Astrocyte of the hippocampus (primary cell): ENCODE measurements around the gene TSC22D3.
"Not testable (repeated sequence)": the region's sequence is repeated elsewhere in the genome, so short reads cannot be mapped to it uniquely, and the experiment has no call there.

Experiments
- DNase-seq: peaks from one replicate; pipeline ENCODE4 v3.0.0; 2011; ENCODE audit warnings: low read depth, low spot score

The TSC22D3 gene

GRCh38 chrX:107712231-107713202 is 63.1 kb downstream of the TSC22D3 start:
- peak; percentile 60 for DNase-seq

DNA sequence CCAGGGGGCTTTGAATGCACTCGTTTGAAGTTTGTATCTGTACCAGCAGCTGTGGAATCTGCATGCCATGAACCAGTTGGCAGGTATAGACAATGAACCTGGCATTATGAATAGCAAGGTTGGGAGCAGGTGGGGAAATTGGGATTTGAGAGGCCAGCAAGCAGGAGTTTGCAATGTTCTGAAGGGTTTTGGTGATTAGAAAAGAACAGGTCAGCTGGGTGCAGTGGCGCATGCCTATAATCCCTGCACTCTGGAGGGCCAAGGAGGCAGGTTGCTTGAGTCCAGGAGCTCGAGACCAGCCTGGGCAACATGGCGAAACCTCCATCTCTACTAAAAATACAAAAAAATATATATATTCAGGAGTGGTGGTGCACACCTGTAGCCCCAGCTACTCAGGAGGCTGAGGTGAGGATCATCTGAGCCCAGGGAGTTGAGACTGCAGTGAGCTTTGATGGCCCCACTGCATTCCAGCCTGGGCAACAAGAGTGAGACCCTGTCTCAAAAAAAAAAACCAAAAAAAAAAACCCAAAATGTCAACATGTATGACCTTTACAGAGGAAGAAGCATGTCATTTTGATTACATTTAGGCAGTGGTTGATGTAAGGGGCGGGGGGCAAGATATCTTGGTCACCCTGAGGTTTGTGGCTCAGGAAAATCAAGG is 63.9 kb downstream of the TSC22D3 start:
- no peak for DNase-seq

DNA sequence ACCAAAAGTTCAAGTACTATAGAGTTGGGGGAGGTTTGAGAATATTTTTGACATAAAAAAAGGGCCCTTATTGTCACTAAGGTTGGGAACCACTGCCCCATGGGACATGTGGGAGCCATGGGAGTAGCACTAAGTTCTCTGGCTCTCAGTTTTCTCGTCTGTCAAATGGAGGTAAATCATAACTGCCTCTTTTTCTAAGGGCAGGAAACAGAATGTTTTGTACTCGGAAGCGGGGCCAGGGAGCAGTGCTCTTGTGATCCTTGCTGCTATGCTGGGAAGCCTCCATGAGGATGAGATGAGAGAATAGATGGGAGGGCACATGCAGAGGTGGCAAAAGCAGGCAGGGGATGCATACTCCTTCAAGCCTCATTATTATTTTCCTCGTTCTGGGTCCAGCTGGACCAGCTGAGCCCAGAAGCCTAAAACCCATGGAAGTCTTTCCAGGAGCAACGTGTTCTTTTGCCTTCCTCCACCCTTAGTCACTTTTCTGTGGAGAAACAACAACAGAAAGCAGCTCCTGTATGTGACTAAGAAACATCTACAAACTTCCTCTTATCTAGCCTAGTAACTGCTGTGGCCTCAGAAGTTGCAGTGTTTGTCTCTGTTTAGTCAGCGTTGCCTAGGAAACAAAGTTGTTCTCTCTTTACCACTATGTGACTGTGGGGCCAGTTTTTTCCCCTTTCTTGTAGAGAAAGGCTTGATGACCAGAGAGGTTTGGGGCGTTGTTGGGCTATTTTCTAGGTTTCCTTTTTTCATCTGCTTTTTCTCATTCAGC is 64.8 kb downstream of the TSC22D3 start:
- DNase-seq: peak; percentile 91

GRCh38 chrX:107709266-107709806 is 66.3 kb downstream of the TSC22D3 start:
- DNase-seq: no peak

GRCh38 chrX:107708762-107709161 is 66.8 kb downstream of the TSC22D3 start:
- DNase-seq: no peak

- no peak for DNase-seq
These were observed 67.7 kb downstream of the TSC22D3 start for GRCh38 chrX:107707866-107708265.

DNA sequence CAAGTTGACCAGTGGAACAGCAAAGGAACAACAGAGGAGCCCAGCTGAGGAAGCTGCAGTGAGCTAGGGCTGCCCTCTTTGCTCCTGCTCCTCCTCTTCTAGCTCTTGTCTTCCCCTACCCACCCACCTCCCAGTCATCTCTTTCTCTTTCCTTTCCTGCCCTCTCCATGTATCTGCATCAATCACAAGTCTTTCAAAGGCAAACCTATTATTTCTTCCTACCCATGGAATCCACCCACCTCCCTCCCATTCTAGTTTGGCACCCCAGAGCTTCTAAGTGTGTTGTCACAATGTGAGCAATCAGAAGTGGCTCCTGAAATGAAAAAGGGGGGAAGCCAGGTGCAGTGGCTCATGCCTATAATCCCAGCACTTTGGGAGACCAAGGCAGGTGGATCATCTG is 69.3 kb downstream of the TSC22D3 start:
- DNase-seq: no peak

DNA sequence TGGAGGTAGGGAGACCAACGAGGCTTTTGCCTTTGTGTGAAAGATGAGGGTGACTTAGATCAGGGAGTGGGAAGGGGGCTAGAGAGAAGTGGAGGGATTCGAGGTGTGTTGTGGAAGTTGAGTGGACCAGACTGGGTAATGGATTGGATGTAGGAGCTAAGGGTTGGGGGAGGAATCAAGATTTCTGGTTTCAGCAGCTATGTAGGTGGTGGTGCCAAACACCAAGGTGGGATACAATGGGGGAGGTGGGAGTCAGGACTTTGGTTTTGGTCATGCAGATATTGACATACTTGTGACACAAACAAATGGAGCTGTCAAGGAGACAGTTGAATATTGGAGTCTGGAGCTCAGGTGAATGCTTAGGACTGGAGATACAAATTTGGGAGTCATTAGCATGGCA is 71.0 kb downstream of the TSC22D3 start:
- no peak for DNase-seq

DNA sequence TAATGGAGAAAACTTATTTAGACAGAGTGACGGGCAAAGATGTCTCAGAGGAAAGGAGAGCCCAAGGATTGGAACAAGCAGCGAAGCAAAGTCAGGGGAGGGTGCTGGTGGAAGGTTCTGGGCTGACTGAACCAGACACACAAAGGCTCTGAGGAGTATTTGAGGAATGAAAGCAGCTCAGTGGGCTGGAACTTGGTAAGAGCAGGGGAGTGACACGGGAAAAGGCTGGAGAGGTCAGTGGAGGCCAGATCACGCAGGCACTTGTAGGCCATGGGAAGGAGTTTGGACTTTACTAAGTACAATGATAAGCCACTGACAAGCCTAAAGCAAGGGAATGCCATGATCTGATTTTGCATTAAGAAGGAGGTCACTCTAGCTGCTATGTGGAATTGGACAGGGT is 71.4 kb downstream of the TSC22D3 start:
- DNase-seq: no peak

DNA sequence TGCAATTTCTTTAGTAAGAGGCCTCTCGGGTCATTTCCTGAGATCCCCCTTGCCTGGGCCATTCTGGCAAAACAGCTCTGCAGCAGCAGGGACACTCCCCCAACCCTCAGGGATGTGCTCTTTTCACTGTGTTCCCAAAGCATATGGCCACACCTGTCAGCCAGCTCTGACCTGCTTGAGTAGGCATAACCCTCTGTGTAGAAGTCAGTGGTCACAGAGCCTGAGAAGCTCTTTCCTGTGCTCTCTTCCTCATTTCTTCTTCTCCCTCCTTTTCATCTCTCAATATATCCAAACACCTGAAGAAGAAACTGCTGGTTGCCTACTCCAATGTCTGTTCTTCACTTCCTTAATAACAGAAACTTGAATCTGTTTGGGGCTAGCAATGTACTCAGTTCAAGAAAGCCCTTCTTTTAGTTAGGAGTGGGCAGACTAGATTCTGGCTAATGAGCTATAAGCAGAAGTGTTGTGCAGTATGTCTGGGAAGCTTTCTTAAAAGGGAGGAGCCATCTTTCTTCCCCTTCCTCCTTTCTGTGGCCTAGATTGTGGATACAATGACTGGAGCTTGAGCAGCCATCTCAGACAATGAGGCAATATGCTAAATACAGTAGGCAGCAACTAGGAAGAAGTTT is 74.0 kb downstream of the TSC22D3 start:
- DNase-seq: no peak

- DNase-seq: no peak
These were observed 74.8 kb downstream of the TSC22D3 start for GRCh38 chrX:107700790-107701189.

DNA sequence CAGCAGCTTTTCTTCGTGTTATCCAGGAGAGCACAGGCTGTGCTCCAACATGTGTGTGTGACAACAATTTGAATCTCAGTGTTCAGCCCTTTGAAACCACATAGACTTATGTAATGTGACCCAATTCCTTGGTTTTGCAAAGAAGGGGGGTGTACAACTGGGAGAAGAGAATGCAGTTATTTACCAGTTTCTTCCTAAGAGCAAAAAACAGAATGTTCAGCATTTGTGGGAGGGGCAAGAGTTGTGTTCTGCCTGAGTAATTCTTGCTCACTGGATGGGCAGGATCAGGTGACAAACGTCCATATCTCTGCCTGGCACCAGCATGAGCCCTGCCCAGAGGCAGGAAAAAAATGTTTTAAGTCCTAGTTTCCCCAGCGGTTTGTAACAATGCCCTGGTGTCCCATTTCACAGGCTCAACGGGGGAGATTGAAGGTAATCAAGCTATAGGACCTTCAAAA is 75.2 kb downstream of the TSC22D3 start:
- DNase-seq: peak; percentile 66

DNA sequence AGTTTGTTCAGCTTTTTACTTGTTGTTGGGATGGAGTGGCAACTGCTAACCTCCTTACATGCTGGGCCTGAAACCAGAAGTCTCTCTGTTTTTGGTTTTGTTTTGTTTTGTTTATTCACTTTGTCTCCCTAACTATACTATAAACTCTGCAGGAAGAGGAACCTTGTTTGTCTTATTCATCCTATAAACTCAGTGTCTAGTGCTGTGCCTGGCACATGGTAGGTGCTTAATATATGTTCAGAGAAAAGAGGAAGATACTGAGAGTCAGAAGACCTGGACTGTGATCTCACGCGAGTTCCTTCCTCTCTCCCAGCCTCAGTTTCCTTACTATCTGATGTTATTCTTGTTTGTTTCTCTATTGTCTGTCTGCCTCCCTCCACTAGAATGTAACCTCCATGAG is 76.0 kb downstream of the TSC22D3 start:
- DNase-seq: no peak

DNA sequence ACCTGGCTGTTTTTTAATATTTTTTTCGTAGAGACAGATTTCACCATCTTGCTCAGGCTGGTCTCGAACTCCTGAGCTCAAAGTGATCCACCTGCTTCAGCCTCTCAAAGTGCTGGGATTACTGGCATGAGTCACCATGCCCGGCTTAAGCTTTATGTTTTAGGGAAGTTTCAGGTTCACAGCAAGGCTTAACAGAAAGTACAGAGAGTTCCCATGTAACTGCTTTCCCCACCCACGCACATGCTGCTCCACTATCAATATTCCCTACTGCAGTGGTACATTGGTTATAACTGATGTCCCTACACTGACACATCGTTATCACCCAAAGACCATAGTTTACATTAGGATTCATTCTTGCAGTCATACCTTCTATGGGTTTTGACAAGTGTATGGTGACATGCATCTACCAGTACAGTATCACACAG is 84.6 kb downstream of the TSC22D3 start:
- DNase-seq: no peak

DNA sequence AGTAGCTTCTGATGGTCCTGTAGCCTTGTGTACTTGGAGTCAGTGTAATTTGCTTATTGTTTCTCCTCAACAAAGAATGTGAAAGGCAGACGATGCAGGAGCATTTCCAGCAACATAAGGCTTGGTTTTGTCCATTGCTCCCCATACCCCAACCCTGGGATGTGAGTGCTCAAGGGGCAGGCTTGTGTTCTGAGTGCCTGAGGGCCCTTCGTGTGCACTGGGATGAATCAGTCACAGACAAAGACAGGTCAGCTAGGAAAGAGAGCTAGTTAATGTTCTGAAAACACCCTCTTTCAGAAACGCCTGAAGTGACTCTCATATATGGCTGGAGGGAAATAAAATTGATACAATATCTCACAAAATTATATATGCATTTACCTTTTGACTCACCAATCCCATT is 88.1 kb downstream of the TSC22D3 start:
- DNase-seq: no peak

- DNase-seq: peak; percentile 15
These were observed 88.8 kb downstream of the TSC22D3 start for GRCh38 chrX:107686792-107687191.

GRCh38 chrX:107686026-107686425 is 89.6 kb downstream of the TSC22D3 start:
- DNase-seq: no peak

DNA sequence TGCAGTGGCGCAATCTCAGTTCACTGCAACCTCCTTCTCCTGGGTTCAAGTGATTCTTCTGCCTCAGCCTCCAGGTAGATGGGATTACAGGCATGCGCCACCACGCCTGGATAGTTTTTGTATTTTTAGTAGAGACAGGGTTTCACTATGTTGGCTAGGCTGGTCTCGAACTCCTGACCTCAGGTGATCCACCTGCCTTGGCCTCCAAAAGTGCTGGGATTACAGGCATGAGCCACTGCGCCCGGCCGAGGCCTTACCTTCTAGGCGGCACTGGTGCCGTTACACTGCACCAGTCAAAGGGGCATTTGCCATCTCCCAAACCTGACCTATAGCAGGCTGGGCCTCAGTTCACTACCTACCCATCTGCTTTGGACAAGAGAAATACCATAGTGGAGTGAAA is 90.0 kb downstream of the TSC22D3 start:
- not testable (repeated sequence) for DNase-seq

GRCh38 chrX:107684956-107685385 is 90.6 kb downstream of the TSC22D3 start:
- peak; percentile 31 for DNase-seq

DNA sequence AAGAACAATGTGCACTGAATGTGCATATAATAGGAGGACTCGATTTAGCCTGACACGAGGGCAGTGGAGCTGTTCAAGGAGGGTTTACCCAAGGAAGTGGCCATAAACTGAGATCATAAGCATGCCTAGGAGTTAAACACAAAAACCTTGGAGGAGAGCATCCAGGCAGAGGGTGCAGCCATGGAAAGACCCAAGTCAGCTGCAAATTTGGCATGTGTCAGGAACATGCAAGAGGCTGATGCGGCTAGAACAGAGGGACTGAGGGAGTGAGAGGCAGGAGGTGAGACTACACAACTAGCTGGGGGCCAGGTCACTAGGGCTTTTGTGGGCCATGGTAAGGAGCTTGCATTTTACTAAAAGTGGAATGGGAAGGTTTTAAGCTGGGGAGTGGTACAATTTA is 91.7 kb downstream of the TSC22D3 start:
- no peak for DNase-seq
